ENCODE results near the gene ZNF276.

ZNF276 gene

GRCh38 chr16:89786474-89787364 lies 65.4 kb downstream of the ZNF276 start:
- DNase-seq = no peak

GRCh38 chr16:89787365-89787805 lies 66.0 kb downstream of the ZNF276 start:
- no peak for DNase-seq

Measured in CD4-positive, alpha-beta T cell treated with Interleukin-17A for 4 hours (primary cell).